ENCODE measurements around the gene CLRN1. TPM values are rescaled to one million over a fixed set of nuclear protein-coding genes. Genes with fewer than 3 reads are reported as not detected.
A peak's percentile ranks its signal among the peaks of the same experiment; 100 is the strongest.

CLRN1 gene
- total RNA-seq, 6 experiments from 2014 or later, result not detected

GRCh38 chr3:151012753-151013152, 40.2 kb upstream of the CLRN1 start:
- Mint-ChIP-seq H3K27me3 (ENCODE audit: insufficient read depth) (peaks cover 1% of the 10 kb centered on the region), H3K4me3 (no peak overlapping the region), H3K4me1 (ENCODE audit: low read depth) (peaks cover 9% of the 10 kb centered on the region; the same call in 1 of the 2 replicates), H3K9me3 (no peaks in the 10 kb centered on the region), H3K36me3 (ENCODE audit: low read depth) (no peaks in the 10 kb centered on the region), H3K27ac (no peak overlapping the region)
- TF ChIP-seq CTCF (IDR thresholded peaks at IDR 0.05), result no peak
- no peak for DNase-seq

GRCh38 chr3:151011427-151011826, 38.9 kb upstream of the CLRN1 start:
- peaks cover 7% of the 10 kb centered on the region; the same call in 1 of the 2 replicates for H3K4me1 Mint-ChIP-seq (ENCODE audit: low read depth)
- H3K9me3 Mint-ChIP-seq, result no peaks in the 10 kb centered on the region
- no peak overlapping the region for H3K4me3 Mint-ChIP-seq
- H3K27ac Mint-ChIP-seq, result no peak overlapping the region
- no peaks in the 10 kb centered on the region for H3K36me3 Mint-ChIP-seq (ENCODE audit: low read depth)
- H3K27me3 Mint-ChIP-seq (ENCODE audit: insufficient read depth), result peaks cover 1% of the 10 kb centered on the region; the same call in 1 of the 2 replicates
- TF ChIP-seq CTCF (IDR thresholded peaks at IDR 0.05), result no peak
- no peak for DNase-seq

GRCh38 chr3:151009981-151010380, 37.5 kb upstream of the CLRN1 start:
- DNase-seq, result no peak
- Mint-ChIP-seq H3K36me3 (ENCODE audit: low read depth) (no peaks in the 10 kb centered on the region), H3K27ac (no peak overlapping the region), H3K4me3 (no peak overlapping the region), H3K9me3 (no peaks in the 10 kb centered on the region), H3K27me3 (ENCODE audit: insufficient read depth) (peaks cover 1% of the 10 kb centered on the region; the same call in 1 of the 2 replicates), H3K4me1 (ENCODE audit: low read depth) (no peaks in the 10 kb centered on the region)
- no peak for TF ChIP-seq CTCF (IDR thresholded peaks at IDR 0.05)

GRCh38 chr3:151009430-151009829, 36.9 kb upstream of the CLRN1 start:
- Mint-ChIP-seq H3K4me1 (ENCODE audit: low read depth) (no peaks in the 10 kb centered on the region), H3K27me3 (ENCODE audit: insufficient read depth) (peaks cover 1% of the 10 kb centered on the region; the same call in 1 of the 2 replicates), H3K36me3 (ENCODE audit: low read depth) (no peaks in the 10 kb centered on the region), H3K27ac (no peak overlapping the region), H3K9me3 (no peaks in the 10 kb centered on the region), H3K4me3 (no peak overlapping the region)
- DNase-seq, result no peak
- no peak for TF ChIP-seq CTCF (IDR thresholded peaks at IDR 0.05)

- Mint-ChIP-seq H3K4me3 (no peak overlapping the region), H3K27me3 (ENCODE audit: insufficient read depth) (peaks cover 1% of the 10 kb centered on the region; the same call in 1 of the 2 replicates), H3K9me3 (no peaks in the 10 kb centered on the region), H3K4me1 (ENCODE audit: low read depth) (peaks cover under 1% of the 10 kb centered on the region), H3K36me3 (ENCODE audit: low read depth) (no peaks in the 10 kb centered on the region), H3K27ac (no peak overlapping the region)
- DNase-seq, result peak; percentile 54
- TF ChIP-seq CTCF (IDR thresholded peaks at IDR 0.05), result peak; percentile 72
Observed at GRCh38 chr3:151008699-151009098, 36.2 kb upstream of the CLRN1 start.

GRCh38 chr3:151003768-151004134, 31.2 kb upstream of the CLRN1 start:
- Mint-ChIP-seq H3K4me3 (no peak overlapping the region), H3K27ac (no peak overlapping the region), H3K36me3 (ENCODE audit: low read depth) (no peaks in the 10 kb centered on the region), H3K27me3 (ENCODE audit: insufficient read depth) (peaks cover 12% of the 10 kb centered on the region), H3K4me1 (ENCODE audit: low read depth) (peaks cover 8% of the 10 kb centered on the region), H3K9me3 (no peaks in the 10 kb centered on the region)
- no peak for TF ChIP-seq CTCF (IDR thresholded peaks at IDR 0.05)
- no peak for DNase-seq
